K562 (cell line): ENCODE measurements around the gene MSH3. TPM values are rescaled to one million over a fixed set of nuclear protein-coding genes. Genes with fewer than 3 reads are reported as not detected.

Source experiments
- BMI1 ChIP-seq: fragments of 150-350 bp; IDR thresholded peaks from 2 replicates; pipeline ENCODE4 v1.6.1; 2014; ENCODE audit warnings: low read length
- CBFA2T3 ChIP-seq: fragments of 450-650 bp; IDR thresholded peaks from 2 replicates; pipeline ENCODE4 v1.6.1; 2017
- FOXK2 ChIP-seq, 2 experiments: fragments of 450-650 bp; IDR thresholded peaks in 1 of 2; conservative IDR thresholded peaks in 1 of 2; 2 replicates each; pipeline ENCODE4 v1.6.1; 2016; ENCODE audit warnings: low read depth in 2 of 2, mild to moderate bottlenecking in 1 of 2
- GMEB1 ChIP-seq: fragments of 250-450 bp; sonication (Bioruptor Pico); IDR thresholded peaks from 2 replicates; pipeline ENCODE4 v1.4.0; 2020; ENCODE audit warnings: mild to moderate bottlenecking
- HEY1 ChIP-seq: fragments of 250-450 bp; sonication (Bioruptor Pico); IDR thresholded peaks from 2 replicates; pipeline ENCODE4 v1.5.0; 2020; ENCODE audit warnings: mild to moderate bottlenecking, moderate library complexity, borderline replicate concordance
- MCM7 ChIP-seq, 2 experiments: fragments of 450-650 bp; IDR thresholded peaks; 2 replicates each; pipeline ENCODE4 v1.6.1; 2016 to 2018
- RBM14 ChIP-seq: fragments of 200-400 bp; formaldehyde crosslinking; IDR thresholded peaks from 2 replicates; pipeline ENCODE4 v1.6.1; 2018; ENCODE audit warnings: low read depth, mild to moderate bottlenecking, low read length, moderate library complexity, borderline replicate concordance; ENCODE audit not compliant: insufficient read depth
- RHOXF2B ChIP-seq: fragments of 250-450 bp; sonication (Bioruptor Pico); conservative IDR thresholded peaks from 2 replicates; pipeline ENCODE4 v1.5.1; 2021
- ZNF551 ChIP-seq: fragments of 250-450 bp; sonication (Bioruptor Pico); IDR thresholded peaks from 2 replicates; pipeline ENCODE4 v1.5.0; 2021; ENCODE audit warnings: mild to moderate bottlenecking, moderate library complexity
- ZNF76 ChIP-seq: fragments of 250-450 bp; sonication (Bioruptor Pico); IDR thresholded peaks from 2 replicates; pipeline ENCODE4 v1.4.0; 2020; ENCODE audit warnings: mild to moderate bottlenecking, moderate library complexity, borderline replicate concordance
- polyA plus RNA-seq, 8 experiments: library from polyadenylated mRNA; depleted of rRNA in 4 of 8; stranded (reverse) in 5 of 8; unstranded in 3 of 8; fragments of >200 nt; fragmentation: Nextera tagmentation in 2 of 8; fragmentation: Illumina TruSeq in 1 of 8; extraction: Ambion mirVana in 2 of 8; extraction: Trizol in 1 of 8; gene quantifications; 2 replicates each; pipeline versions ENCODE4 v1.2.1 to v1.2.3, GENCODE V29; 2011 to 2014; ENCODE audit warnings: inconsistent platforms in 1 of 8, missing spikeins in 1 of 8
- total RNA-seq, 7 experiments: library from RNA; depleted of rRNA in 6 of 7; stranded (reverse); fragments of >200 nt in 6 of 7; fragmentation: Illumina TruSeq in 2 of 7; extraction: Trizol in 2 of 7; gene quantifications; 2 replicates each; pipeline versions ENCODE4 v1.2.1 to v1.2.3, GENCODE V29; 2011 to 2021; ENCODE audit warnings: low replicate concordance in 1 of 7
- TF ChIP-seq, protein P1 (sequence below), 2 experiments: fragments of 450-650 bp; IDR thresholded peaks; 2 replicates each; pipeline ENCODE4 v1.6.1; 2016
- TF ChIP-seq, protein P2 (sequence below): sonication (generic); formaldehyde crosslinking; IDR thresholded peaks from 2 replicates; pipeline ENCODE4 v1.8.1; 2023; ENCODE audit warnings: mild to moderate bottlenecking, missing genetic modification reagents

MSH3 gene
- total and polyA plus RNA-seq, 9 of the 15 experiments (the other 6 are each of a cell fraction or from before 2014, with no cell fraction given) = 3.9 to 17.2 (median 13.2) TPM

- TF ChIP-seq, protein P1, sequence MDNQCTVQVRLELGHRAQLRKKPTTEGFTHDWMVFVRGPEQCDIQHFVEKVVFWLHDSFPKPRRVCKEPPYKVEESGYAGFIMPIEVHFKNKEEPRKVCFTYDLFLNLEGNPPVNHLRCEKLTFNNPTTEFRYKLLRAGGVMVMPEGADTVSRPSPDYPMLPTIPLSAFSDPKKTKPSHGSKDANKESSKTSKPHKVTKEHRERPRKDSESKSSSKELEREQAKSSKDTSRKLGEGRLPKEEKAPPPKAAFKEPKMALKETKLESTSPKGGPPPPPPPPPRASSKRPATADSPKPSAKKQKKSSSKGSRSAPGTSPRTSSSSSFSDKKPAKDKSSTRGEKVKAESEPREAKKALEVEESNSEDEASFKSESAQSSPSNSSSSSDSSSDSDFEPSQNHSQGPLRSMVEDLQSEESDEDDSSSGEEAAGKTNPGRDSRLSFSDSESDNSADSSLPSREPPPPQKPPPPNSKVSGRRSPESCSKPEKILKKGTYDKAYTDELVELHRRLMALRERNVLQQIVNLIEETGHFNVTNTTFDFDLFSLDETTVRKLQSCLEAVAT (IDR thresholded peaks at IDR 0.05) = no peak
- TF ChIP-seq RBM14 (no peak), CBFA2T3 (no peak), HEY1 (CRISPR knock-in tag) (no peak), ZNF76 (CRISPR knock-in tag) (no peak), BMI1 (no peak), ZNF551 (CRISPR knock-in tag) (no peak), FOXK2 (conservative IDR thresholded peaks at IDR 0.05 in 1 of 2, IDR thresholded peaks at IDR 0.05 in 1 of 2; ENCODE audit: low read depth in 2 of 2) (no peak), RHOXF2B (CRISPR knock-in tag) (no peak), GMEB1 (CRISPR knock-in tag) (no peak), MCM7 (IDR thresholded peaks at IDR 0.05) (no peak)
- TF ChIP-seq, protein P2, sequence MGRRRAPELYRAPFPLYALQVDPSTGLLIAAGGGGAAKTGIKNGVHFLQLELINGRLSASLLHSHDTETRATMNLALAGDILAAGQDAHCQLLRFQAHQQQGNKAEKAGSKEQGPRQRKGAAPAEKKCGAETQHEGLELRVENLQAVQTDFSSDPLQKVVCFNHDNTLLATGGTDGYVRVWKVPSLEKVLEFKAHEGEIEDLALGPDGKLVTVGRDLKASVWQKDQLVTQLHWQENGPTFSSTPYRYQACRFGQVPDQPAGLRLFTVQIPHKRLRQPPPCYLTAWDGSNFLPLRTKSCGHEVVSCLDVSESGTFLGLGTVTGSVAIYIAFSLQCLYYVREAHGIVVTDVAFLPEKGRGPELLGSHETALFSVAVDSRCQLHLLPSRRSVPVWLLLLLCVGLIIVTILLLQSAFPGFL = no peak
- TF ChIP-seq, all 486 proteins: peak for 9
These were observed 217.1 kb downstream of the MSH3 start (continued) for GRCh38 chr5:80871541-80871961.
